GM23248 (cell line): ENCODE results near the gene PPP2R1B. TPM values are rescaled to one million over a fixed set of nuclear protein-coding genes. Genes with fewer than 3 reads are reported as not detected.

Source experiments
- DNase-seq: peaks from one replicate; pipeline ENCODE4 v3.0.0-alpha.2; 2015
- H2AFZ ChIP-seq: fragments of 200-600 bp; sonication (generic); 2 replicates; pipeline ENCODE4 v1.6.1; 2016; ENCODE audit warnings: antibody characterized with exemption
- H3F3A ChIP-seq: fragments of 200-600 bp; sonication (generic); 2 replicates; pipeline ENCODE4 v1.6.1; 2016; ENCODE audit warnings: mild to moderate bottlenecking, antibody characterized with exemption, mixed run types; ENCODE audit not compliant: insufficient read depth
- H3K27ac ChIP-seq: fragments of 200-600 bp; sonication (generic); 2 replicates; pipeline ENCODE4 v1.5.1; 2016; ENCODE audit warnings: mild to moderate bottlenecking
- H3K27me3 ChIP-seq: fragments of 200-600 bp; sonication (generic); replicated peaks from 2 replicates; pipeline ENCODE4 v1.6.1; 2016; ENCODE audit warnings: mild to moderate bottlenecking; ENCODE audit not compliant: insufficient read depth
- H3K36me3 ChIP-seq: fragments of 200-600 bp; sonication (generic); 2 replicates; pipeline ENCODE4 v1.6.1; 2016; ENCODE audit warnings: low read depth, mild to moderate bottlenecking
- H3K4me1 ChIP-seq: fragments of 200-600 bp; sonication (generic); 2 replicates; pipeline ENCODE4 v1.6.1; 2016; ENCODE audit warnings: mild to moderate bottlenecking; ENCODE audit not compliant: insufficient read depth
- H3K4me2 ChIP-seq: fragments of 200-600 bp; sonication (generic); one replicate; pipeline ENCODE4 v1.6.1; 2016; ENCODE audit warnings: mild to moderate bottlenecking; ENCODE audit not compliant: unreplicated experiment
- H3K4me3 ChIP-seq: fragments of 200-600 bp; sonication (generic); 2 replicates; pipeline ENCODE4 v1.5.1; 2016; ENCODE audit warnings: mild to moderate bottlenecking
- H3K79me2 ChIP-seq: fragments of 200-600 bp; sonication (generic); 2 replicates; pipeline ENCODE4 v1.6.1; 2016; ENCODE audit warnings: mild to moderate bottlenecking; ENCODE audit not compliant: insufficient read depth
- H3K9ac ChIP-seq: fragments of 200-600 bp; sonication (generic); 2 replicates; pipeline ENCODE4 v1.6.1; 2016; ENCODE audit warnings: mild to moderate bottlenecking
- H3K9me2 ChIP-seq: fragments of 200-600 bp; sonication (generic); 2 replicates; pipeline ENCODE4 v1.6.1; 2016; ENCODE audit warnings: mixed run types, mild to moderate bottlenecking, moderate library complexity; ENCODE audit not compliant: insufficient read depth
- H3K9me3 ChIP-seq: fragments of 200-600 bp; sonication (generic); one replicate; pipeline ENCODE4 v1.6.1; 2017; ENCODE audit warnings: low read depth
- H4K20me1 ChIP-seq: fragments of 200-600 bp; sonication (generic); 2 replicates; pipeline ENCODE4 v1.6.0; 2016; ENCODE audit not compliant: insufficient read depth
- EZH2 ChIP-seq: fragments of 200-600 bp; sonication (generic); IDR thresholded peaks from 2 replicates; pipeline ENCODE4 v1.6.1; 2018; ENCODE audit warnings: antibody characterized with exemption, mild to moderate bottlenecking; ENCODE audit not compliant: insufficient read depth, poor library complexity, severe bottlenecking
- EZH2phosphoT487 ChIP-seq: fragments of 200-600 bp; sonication (generic); IDR thresholded peaks from 2 replicates; pipeline ENCODE4 v1.6.1; 2018; ENCODE audit warnings: antibody characterized with exemption, moderate library complexity, mild to moderate bottlenecking, low read depth; ENCODE audit not compliant: insufficient read depth
- WGBS, 2 experiments: methylation state at CpG; one replicate each; pipeline ENCODE4 v1.1.6; 2015 to 2017; ENCODE audit warnings: low lambda C conversion rate in 2 of 2, low coverage in 1 of 2; ENCODE audit errors: missing lambda C conversion rate in 2 of 2; 5-methylcytosine and 5-hydroxymethylcytosine counted together
- in situ Hi-C: fragments of 300-500 bp; cut with MboI; formaldehyde crosslinking; loops from 2 replicates; pipeline ENCODE4 v1.15.0; 2020
- polyA plus RNA-seq: library from polyadenylated mRNA; unstranded; fragments of >200 nt; fragmentation: Nextera tagmentation; extraction: Ambion mirVana; gene quantifications from 2 replicates; pipeline ENCODE4 v1.2.1, GENCODE V29; 2016
- total RNA-seq: library from RNA; depleted of rRNA; stranded (reverse); fragments of >200 nt; shearing (Covaris generic); gene quantifications from 2 replicates; pipeline ENCODE4 v1.2.3, GENCODE V29; 2014

Gene PPP2R1B
- total and polyA plus RNA-seq, 2 experiments from 2014 or later: 25.1 to 26.2 TPM

- peaks cover 28% of the 10 kb centered on the region for H3F3A ChIP-seq
- H3K4me3 ChIP-seq: no peak overlapping the region
- no peak overlapping the region for H2AFZ ChIP-seq
- H3K36me3 ChIP-seq: peaks cover 28% of the 10 kb centered on the region
- H3K9me3 ChIP-seq: no peaks in the 10 kb centered on the region
- no peak for DNase-seq
- WGBS, 2 experiments: 91 to 100% methylated on average over 1 of the region's 1 CpG
- no peaks in the 10 kb centered on the region; the same call in 1 of the 2 replicates for H4K20me1 ChIP-seq
- H3K27me3 ChIP-seq: no peaks in the 10 kb centered on the region
- TF ChIP-seq EZH2phosphoT487 (no peak), EZH2 (no peak)
- peaks cover 29% of the 10 kb centered on the region for H3K4me1 ChIP-seq
- H3K27ac ChIP-seq: no peak overlapping the region
- H3K9ac ChIP-seq: no peak overlapping the region
- no peak overlapping the region for H3K4me2 ChIP-seq
- peaks cover 52% of the 10 kb centered on the region for H3K79me2 ChIP-seq
- no peaks in the 10 kb centered on the region for H3K9me2 ChIP-seq
- in situ Hi-C loops: no loop called here
Measured at GRCh38 chr11:111700162-111700561, 66.0 kb downstream of the PPP2R1B start.

GRCh38 chr11:111699579-111700156, 66.5 kb downstream of the PPP2R1B start:
- TF ChIP-seq EZH2 (no peak), EZH2phosphoT487 (no peak)
- Histone ChIP-seq H3K4me2 (no peak overlapping the region), H3K4me1 (peaks cover 34% of the 10 kb centered on the region), H2AFZ (no peak overlapping the region), H3K9me2 (no peaks in the 10 kb centered on the region), H3K9me3 (no peaks in the 10 kb centered on the region), H4K20me1 (no peaks in the 10 kb centered on the region; the same call in 1 of the 2 replicates), H3K27me3 (no peaks in the 10 kb centered on the region), H3K27ac (no peak overlapping the region), H3K36me3 (peaks cover 23% of the 10 kb centered on the region), H3K79me2 (peaks cover 52% of the 10 kb centered on the region), H3K9ac (no peak overlapping the region), H3F3A (peaks cover 33% of the 10 kb centered on the region), H3K4me3 (no peak overlapping the region)
- no peak for DNase-seq
- in situ Hi-C loops: no loop called here
- 100% methylated on average over 1 of the region's 1 CpG for WGBS, 2 experiments

- H3K36me3 ChIP-seq: peaks cover 16% of the 10 kb centered on the region
- H3K4me3 ChIP-seq: no peak overlapping the region
- peaks cover 52% of the 10 kb centered on the region for H3K79me2 ChIP-seq
- 71 to 74% methylated on average over 3 of the region's 3 CpGs for WGBS, 2 experiments
- H3K4me1 ChIP-seq: peaks cover 41% of the 10 kb centered on the region
- no peak overlapping the region for H2AFZ ChIP-seq
- H3K27me3 ChIP-seq: no peaks in the 10 kb centered on the region
- no peaks in the 10 kb centered on the region; the same call in 1 of the 2 replicates for H4K20me1 ChIP-seq
- no peak for TF ChIP-seq EZH2phosphoT487
- TF ChIP-seq EZH2: no peak
- DNase-seq: peak; percentile 69
- no peaks in the 10 kb centered on the region for H3K9me2 ChIP-seq
- peak overlapping the region; percentile 26 for H3K27ac ChIP-seq
- peaks cover 35% of the 10 kb centered on the region for H3F3A ChIP-seq
- in situ Hi-C loops: no loop called here
- H3K9me3 ChIP-seq: no peaks in the 10 kb centered on the region
- H3K9ac ChIP-seq: no peak overlapping the region
- no peak overlapping the region for H3K4me2 ChIP-seq
Measured at GRCh38 chr11:111698852-111699559, 67.2 kb downstream of the PPP2R1B start.

GRCh38 chr11:111697933-111698371, 68.2 kb downstream of the PPP2R1B start:
- Histone ChIP-seq H2AFZ (no peak overlapping the region), H3K4me2 (no peak overlapping the region), H3K4me3 (no peak overlapping the region), H3K36me3 (peaks cover 6% of the 10 kb centered on the region), H3K9me3 (no peaks in the 10 kb centered on the region), H3K9me2 (no peaks in the 10 kb centered on the region), H3K4me1 (peaks cover 46% of the 10 kb centered on the region), H4K20me1 (no peaks in the 10 kb centered on the region; the same call in 1 of the 2 replicates), H3F3A (peaks cover 35% of the 10 kb centered on the region), H3K79me2 (peaks cover 52% of the 10 kb centered on the region), H3K27me3 (no peaks in the 10 kb centered on the region), H3K27ac (no peak overlapping the region), H3K9ac (no peak overlapping the region)
- DNase-seq: no peak
- no peak for TF ChIP-seq EZH2phosphoT487
- no peak for TF ChIP-seq EZH2
- 100% methylated on average over 1 of the region's 1 CpG for WGBS, 2 experiments
- in situ Hi-C loops: no loop called here
